GM21576 (cell line): ENCODE data around the gene NANOS1.

Experiments used
- ATAC-seq: cut with Tn5 transposase; IDR thresholded peaks from one replicate; pipeline ENCODE4 v1.9.1; 2021; ENCODE audit warnings: mild to moderate bottlenecking, moderate library complexity; ENCODE audit not compliant: unreplicated experiment

NANOS1 gene

GRCh38 chr10:119055472-119055871 is 26.0 kb downstream of the NANOS1 start:
- no peak for ATAC-seq

- no peak for ATAC-seq
Observed at GRCh38 chr10:119058010-119058409, 28.5 kb downstream of the NANOS1 start.

- no peak for ATAC-seq
Observed at GRCh38 chr10:119059557-119059956, 30.0 kb downstream of the NANOS1 start.

DNA sequence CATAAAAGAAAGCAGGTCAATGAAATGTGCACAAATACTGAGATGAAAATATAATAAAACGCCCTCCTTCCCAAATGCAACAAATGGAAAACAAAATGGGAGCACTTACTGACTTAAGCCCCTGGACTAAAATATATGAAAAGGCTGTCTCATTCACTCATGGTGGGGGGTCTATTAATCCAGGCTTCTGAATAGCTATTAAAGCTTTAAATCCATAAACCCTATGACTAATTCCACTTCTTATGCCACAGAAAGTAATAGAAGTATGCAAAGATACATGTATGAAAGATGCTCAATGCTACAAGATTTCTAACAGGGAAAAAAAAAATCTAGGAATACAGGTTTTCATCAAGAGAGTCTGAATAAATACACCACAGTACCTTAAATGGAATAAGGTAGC is 30.6 kb downstream of the NANOS1 start:
- no peak for ATAC-seq

DNA sequence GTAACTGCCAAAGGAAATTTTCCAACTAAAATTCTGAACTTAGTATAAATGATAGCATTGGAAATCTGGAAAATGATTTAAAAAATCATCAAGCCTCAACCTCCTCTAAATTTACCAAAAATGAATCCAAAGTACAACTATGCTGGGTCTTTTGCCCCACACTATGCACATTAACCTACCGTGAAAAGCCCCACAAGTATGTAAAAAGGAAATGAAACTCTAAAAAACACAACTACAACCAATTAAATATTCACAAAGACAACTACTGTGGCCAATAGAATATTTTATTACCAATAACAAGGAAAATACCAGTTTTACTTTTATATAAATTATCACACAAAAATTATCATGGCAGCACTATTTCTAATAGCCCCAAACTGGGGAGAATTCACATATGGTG is 31.8 kb downstream of the NANOS1 start:
- no peak for ATAC-seq

DNA sequence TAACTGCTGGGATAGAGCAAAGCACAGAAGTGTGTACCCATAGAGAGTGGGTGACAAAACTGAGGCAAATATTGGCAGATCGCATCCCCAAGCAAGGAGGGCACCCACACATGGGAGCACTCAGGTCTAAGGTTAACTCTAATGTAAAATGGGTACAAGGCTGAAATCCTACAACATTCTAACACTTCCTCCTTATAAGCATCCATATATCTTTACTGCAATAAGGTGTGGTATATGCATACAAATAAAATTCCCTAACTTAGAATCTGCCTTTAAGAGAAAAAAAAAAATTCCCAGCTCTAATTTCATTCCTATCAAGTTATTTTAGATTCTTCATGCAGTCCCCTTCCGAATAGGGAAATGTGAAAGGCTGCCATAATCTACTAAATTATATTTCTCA is 32.4 kb downstream of the NANOS1 start:
- ATAC-seq: no peak

DNA sequence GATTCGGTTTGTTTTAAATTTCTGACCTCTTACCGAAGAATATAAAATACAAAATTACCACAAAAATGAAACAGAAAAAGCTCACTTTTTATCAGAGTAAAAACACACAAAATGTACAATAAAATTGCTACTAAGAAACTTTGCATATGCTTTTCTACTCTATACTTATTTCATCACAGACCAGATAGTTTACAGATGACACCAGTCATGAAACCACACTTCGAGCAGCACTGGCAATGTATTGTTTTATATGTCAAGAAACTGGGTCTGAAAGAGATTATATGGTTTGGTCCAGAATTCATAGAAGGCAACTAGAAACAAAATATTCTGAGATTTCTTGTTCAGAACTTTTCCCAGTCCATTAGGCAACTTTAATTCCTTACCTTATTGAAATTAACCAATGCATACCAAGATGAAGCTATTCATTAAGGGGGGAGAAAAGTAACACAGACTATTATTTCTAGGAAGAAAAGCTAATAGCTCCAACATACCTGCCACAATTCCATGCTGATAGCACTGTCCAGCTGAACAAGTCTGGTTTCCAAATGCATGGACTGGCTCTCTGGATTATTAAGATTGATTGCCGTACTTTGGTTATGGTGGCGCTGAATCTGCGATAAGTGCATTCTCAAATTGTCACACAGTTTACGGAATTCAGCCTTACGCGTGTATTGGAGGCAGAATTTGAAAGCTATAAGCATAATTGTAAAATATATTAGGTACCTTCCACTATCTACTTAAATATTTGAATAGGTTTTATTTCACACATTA is 41.1 kb downstream of the NANOS1 start:
- no peak for ATAC-seq

- ATAC-seq: no peak
Observed at GRCh38 chr10:119073584-119073983, 44.1 kb downstream of the NANOS1 start.

DNA sequence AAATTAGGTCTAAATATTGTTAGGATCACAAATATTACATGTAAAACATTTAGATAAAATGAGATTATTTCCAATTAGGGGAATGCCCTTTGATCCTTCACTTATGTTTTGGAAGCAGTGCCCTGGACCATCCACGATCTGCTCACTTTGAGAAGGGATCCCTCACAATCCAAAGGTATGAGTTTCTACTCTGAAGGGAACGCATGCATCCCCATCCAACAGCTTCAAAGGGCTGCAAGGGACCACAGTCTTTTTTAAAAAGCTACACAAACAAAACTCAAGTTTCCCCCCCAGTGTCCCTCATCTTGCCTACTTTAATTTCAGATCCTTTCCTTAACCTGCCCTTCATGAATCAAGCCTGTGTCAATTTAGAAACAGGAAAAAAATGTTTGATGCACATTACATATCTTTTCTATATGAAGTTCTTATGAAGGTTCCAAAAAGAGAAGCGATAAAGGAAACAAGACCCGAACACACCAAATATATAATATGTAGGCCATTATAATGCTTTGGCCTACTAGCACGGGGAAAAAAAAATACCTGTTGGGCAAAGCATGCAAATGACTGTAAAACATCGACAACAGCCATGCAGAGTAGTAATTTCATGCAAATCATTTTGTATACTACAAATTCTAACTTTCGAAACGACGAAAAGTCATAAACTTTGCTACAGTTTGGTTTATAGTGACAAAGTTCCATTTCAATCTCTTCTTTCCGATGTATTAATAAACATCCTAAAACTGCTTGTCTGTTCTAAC is 49.1 kb downstream of the NANOS1 start:
- no peak for ATAC-seq

DNA sequence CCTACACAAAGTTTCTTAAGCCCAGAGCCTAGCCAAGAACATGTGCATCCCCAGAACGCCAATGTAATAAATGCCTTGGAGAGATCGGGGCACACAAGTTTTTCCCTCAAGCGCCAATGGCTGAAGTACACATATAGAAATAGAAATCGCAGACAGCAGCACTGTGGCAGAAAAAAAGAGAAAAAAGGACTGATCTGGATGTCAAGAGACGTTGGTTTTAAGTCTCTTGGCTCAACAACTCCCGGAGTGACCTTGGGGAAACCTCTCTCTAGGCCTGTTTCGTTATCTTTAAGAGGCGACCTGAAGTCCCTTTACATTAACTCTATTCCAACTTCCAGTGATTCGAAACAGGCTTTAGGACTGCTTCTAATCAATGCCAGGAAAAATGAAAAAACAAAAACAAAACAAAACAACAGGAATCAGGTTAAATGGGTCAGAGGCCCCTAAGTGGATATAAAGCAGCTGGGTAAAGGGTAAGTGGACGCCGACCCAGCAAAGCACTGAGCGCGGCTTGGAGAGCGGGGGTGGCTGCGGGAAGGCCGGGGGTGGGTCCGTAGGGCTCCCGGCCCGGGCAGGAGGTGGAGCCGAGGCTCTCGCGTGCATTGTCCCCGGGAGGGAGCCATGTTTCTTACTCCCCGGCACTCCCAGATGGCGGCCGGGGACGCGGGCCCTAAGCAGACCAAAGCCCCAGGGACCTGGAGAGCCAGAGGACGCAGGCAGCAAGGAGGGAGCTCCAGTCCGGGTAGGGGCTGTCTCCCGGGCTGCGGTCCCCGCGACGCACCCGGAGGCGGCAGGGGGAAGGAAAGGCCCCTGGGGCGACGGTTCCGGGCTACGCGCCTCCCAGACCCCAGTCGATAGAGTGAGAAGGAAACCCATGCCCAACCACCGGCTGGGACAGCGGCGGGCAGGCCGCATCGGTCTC is 50.3 kb downstream of the NANOS1 start:
- ATAC-seq: peak; percentile 63

- ATAC-seq: peak; percentile 81
Observed at GRCh38 chr10:119080521-119081259, 51.2 kb downstream of the NANOS1 start, which contains the start of gene EIF3A. TSS of gene EIF3A (minus strand) at chr10:119080817. CDS start at chr10:119080676, 141 bp downstream.
